K562 (cell line): ENCODE results near the gene RNASE3.
"Not testable (repeated sequence)": the region's sequence is repeated elsewhere in the genome, so short reads cannot be mapped to it uniquely, and the experiment has no call there.

Experiments
- GABPA ChIP-seq: fragments of 200-800 bp; sonication (Bioruptor generic); conservative IDR thresholded peaks from 2 replicates; pipeline ENCODE4 v1.6.1; 2016; ENCODE audit warnings: low read depth, missing genetic modification characterization, missing compliant biosample characterization
- HBP1 ChIP-seq: fragments of 450-650 bp; formaldehyde crosslinking; IDR thresholded peaks from 2 replicates; pipeline ENCODE4 v1.4.0; 2022; ENCODE audit warnings: missing genetic modification characterization
- JUNB ChIP-seq: fragments of 450-650 bp; formaldehyde crosslinking; conservative IDR thresholded peaks from 2 replicates; pipeline ENCODE4 v1.4.0; 2020; ENCODE audit warnings: mild to moderate bottlenecking
- ZNF551 ChIP-seq: fragments of 250-450 bp; sonication (Bioruptor Pico); IDR thresholded peaks from 2 replicates; pipeline ENCODE4 v1.5.0; 2021; ENCODE audit warnings: mild to moderate bottlenecking, moderate library complexity

- not testable (repeated sequence) for TF ChIP-seq GABPA (tag); HBP1 (CRISPR knock-in tag); ZNF551 (CRISPR knock-in tag); JUNB
These were observed 4.1 kb downstream of the RNASE3 start for GRCh38 chr14:20895322-20895721.
